ENCODE data around the gene APOBEC3F. TPM values are rescaled to one million over a fixed set of nuclear protein-coding genes. Genes with fewer than 3 reads are reported as not detected.
A peak's percentile ranks its signal among the peaks of the same experiment; 100 is the strongest.
"Not testable (repeated sequence)": the region's sequence is repeated elsewhere in the genome, so short reads cannot be mapped to it uniquely, and the experiment has no call there.

Gene APOBEC3F
- total and polyA plus RNA-seq, 5 donors from 2014 or later = 7.8 to 18.4 (median 10.8) TPM

GRCh38 chr22:39045136-39045535 is 4.5 kb downstream of the APOBEC3F start:
- not testable (repeated sequence) for H3K9me3 ChIP-seq (ENCODE audit: control insufficient read depth in 2 of 2, low read length in 2 of 2); H3K4me3 Mint-ChIP-seq; H3K36me3 ChIP-seq (ENCODE audit: control insufficient read depth, insufficient read depth, low read length); H3K27ac ChIP-seq (ENCODE audit: insufficient read depth, low read length, poor library complexity, severe bottlenecking); H3K27me3 ChIP-seq (ENCODE audit: control insufficient read depth, insufficient read depth, low read length); H3K27me3 Mint-ChIP-seq; ATAC-seq (ENCODE audit: low read depth in 2 of 2); H3K4me3 ChIP-seq (ENCODE audit: low read depth, low read length); H3K9me3 Mint-ChIP-seq; DNase-seq
- Mint-ChIP-seq H3K27ac (peak overlapping the region in 1 of 3 donors; percentile 71), H3K4me1 (peaks cover 0 to 37% (median 10%) of the 10 kb centered on the region in 4 donors), H3K36me3 (peaks cover 13% of the 10 kb centered on the region)
- peaks cover 13% of the 10 kb centered on the region for H3K4me1 ChIP-seq (ENCODE audit: control insufficient read depth, insufficient read depth, low read length, poor library complexity, severe bottlenecking)

DNA sequence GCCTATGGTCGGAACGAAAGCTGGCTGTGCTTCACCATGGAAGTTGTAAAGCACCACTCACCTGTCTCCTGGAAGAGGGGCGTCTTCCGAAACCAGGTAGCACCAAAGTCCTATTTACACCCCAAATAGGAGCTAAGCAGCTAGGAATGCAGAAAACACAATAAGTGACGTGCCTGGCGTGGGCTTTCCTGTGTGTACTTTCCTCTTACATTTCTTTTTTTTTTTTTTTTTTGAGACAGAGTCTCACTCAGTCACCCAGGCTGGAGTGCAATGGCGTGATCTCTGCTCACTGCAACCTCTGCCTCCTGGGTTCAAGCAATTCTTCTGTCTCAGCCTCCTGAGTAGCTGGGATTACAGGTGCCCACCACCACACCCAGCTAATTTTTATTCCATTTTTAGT is 8.8 kb downstream of the APOBEC3F start:
- not testable (repeated sequence) for H3K27ac ChIP-seq (ENCODE audit: insufficient read depth, low read length, poor library complexity, severe bottlenecking); H3K4me3 Mint-ChIP-seq; H3K27me3 Mint-ChIP-seq; H3K4me1 ChIP-seq (ENCODE audit: control insufficient read depth, insufficient read depth, low read length, poor library complexity, severe bottlenecking); H3K27me3 ChIP-seq (ENCODE audit: control insufficient read depth, insufficient read depth, low read length); H3K9me3 Mint-ChIP-seq; H3K36me3 ChIP-seq (ENCODE audit: control insufficient read depth, insufficient read depth, low read length); H3K4me3 ChIP-seq (ENCODE audit: low read depth, low read length); H3K36me3 Mint-ChIP-seq; H3K9me3 ChIP-seq (ENCODE audit: control insufficient read depth in 2 of 2, low read length in 2 of 2); ATAC-seq (ENCODE audit: low read depth in 2 of 2); H3K27ac Mint-ChIP-seq; DNase-seq
- peaks cover 0 to 15% (median 2%) of the 10 kb centered on the region in 4 donors for H3K4me1 Mint-ChIP-seq

DNA sequence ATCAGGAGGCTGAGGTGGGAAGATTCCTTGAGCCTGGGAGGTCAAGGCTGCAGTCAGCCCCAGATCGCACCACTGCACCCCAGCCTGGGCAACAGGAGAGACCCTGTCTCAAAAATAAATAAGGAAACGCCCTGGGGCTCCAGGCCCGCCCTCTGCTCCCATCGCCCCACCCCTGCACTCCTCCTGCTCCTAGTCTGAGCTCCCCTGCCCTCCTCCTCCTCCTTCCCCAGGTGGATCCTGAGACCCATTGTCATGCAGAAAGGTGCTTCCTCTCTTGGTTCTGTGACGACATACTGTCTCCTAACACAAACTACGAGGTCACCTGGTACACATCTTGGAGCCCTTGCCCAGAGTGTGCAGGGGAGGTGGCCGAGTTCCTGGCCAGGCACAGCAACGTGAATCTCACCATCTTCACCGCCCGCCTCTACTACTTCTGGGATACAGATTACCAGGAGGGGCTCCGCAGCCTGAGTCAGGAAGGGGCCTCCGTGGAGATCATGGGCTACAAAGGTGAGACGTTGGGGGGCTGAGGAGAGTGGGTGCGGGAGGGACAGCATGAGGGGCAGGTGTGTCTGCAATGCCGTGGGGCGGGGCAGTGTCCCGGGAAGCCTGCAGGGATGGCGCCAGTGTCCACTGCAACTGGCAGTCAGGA is 11.3 kb downstream of the APOBEC3F start:
- H3K9me3 Mint-ChIP-seq; H3K27me3 ChIP-seq (ENCODE audit: control insufficient read depth, insufficient read depth, low read length); H3K4me1 ChIP-seq (ENCODE audit: control insufficient read depth, insufficient read depth, low read length, poor library complexity, severe bottlenecking); H3K36me3 Mint-ChIP-seq; H3K4me3 Mint-ChIP-seq; H3K27me3 Mint-ChIP-seq; H3K4me3 ChIP-seq (ENCODE audit: low read depth, low read length); H3K27ac Mint-ChIP-seq; DNase-seq; ATAC-seq (ENCODE audit: low read depth in 2 of 2); H3K27ac ChIP-seq (ENCODE audit: insufficient read depth, low read length, poor library complexity, severe bottlenecking); H3K36me3 ChIP-seq (ENCODE audit: control insufficient read depth, insufficient read depth, low read length); H3K9me3 ChIP-seq (ENCODE audit: control insufficient read depth in 2 of 2, low read length in 2 of 2); H3K4me1 Mint-ChIP-seq: not testable (repeated sequence)

DNA sequence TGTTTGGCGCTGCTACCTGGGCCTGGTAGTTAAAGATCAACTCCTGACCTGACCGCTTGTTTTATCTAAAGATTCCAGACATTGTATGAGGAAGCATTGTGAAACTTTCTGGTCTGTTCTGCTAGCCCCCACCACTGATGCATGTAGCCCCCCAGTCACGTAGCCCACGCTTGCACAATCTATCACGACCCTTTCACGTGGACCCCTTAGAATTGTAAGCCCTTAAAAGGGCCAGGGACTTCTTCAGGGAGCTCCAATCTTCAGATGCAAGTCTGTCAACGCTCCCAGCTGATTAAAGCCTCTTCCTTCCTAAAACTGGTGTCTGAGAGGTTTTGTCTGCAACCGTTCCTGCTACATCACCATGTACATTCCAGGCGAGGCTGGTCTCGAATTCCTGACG is 15.0 kb downstream of the APOBEC3F start:
- ATAC-seq (ENCODE audit: low read depth in 2 of 2) (no peak), DNase-seq (no peak)
- Histone ChIP-seq H3K27ac (ENCODE audit: insufficient read depth, low read length, poor library complexity, severe bottlenecking) (no peak overlapping the region), H3K4me1 (ENCODE audit: control insufficient read depth, insufficient read depth, low read length, poor library complexity, severe bottlenecking) (no peaks in the 10 kb centered on the region), H3K27me3 (ENCODE audit: control insufficient read depth, insufficient read depth, low read length) (no peaks in the 10 kb centered on the region), H3K9me3 (ENCODE audit: control insufficient read depth in 2 of 2, low read length in 2 of 2) (no peaks in the 10 kb centered on the region), H3K4me3 (ENCODE audit: low read depth, low read length) (no peak overlapping the region), H3K36me3 (ENCODE audit: control insufficient read depth, insufficient read depth, low read length) (no peaks in the 10 kb centered on the region)
- no peak overlapping the region for H3K4me3 Mint-ChIP-seq
- peaks cover 0 to 5% (median 0%) of the 10 kb centered on the region in 4 donors for H3K4me1 Mint-ChIP-seq
- no peaks in the 10 kb centered on the region for H3K9me3 Mint-ChIP-seq
- H3K27me3 Mint-ChIP-seq = no peaks in the 10 kb centered on the region
- H3K27ac Mint-ChIP-seq = no peak overlapping the region
- no peaks in the 10 kb centered on the region for H3K36me3 Mint-ChIP-seq

DNA sequence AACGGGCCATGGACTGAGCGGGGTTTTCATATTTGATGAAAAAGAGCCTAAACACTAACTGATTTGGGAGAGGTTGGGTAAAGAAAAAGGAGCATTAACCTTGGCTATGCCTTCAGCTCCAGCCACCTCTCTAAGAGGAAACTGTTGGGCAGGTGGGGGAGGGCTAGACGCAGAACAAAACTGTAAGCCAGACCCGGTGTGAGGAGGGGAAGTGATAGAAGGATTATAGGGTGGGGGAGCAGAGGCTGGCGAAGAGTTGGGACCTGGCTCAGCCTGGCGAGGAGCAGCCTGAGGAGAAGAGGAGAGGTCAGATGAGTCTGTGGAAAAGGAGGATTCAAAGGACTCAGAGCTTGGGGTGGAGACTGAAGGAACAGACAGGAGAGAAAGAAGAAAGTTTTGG is 20.6 kb downstream of the APOBEC3F start:
- H3K27ac ChIP-seq (ENCODE audit: insufficient read depth, low read length, poor library complexity, severe bottlenecking); H3K36me3 Mint-ChIP-seq; H3K27me3 ChIP-seq (ENCODE audit: control insufficient read depth, insufficient read depth, low read length); H3K9me3 Mint-ChIP-seq; H3K4me1 ChIP-seq (ENCODE audit: control insufficient read depth, insufficient read depth, low read length, poor library complexity, severe bottlenecking); H3K27ac Mint-ChIP-seq; H3K4me3 ChIP-seq (ENCODE audit: low read depth, low read length); H3K36me3 ChIP-seq (ENCODE audit: control insufficient read depth, insufficient read depth, low read length); ATAC-seq (ENCODE audit: low read depth in 2 of 2); H3K27me3 Mint-ChIP-seq; DNase-seq; H3K4me1 Mint-ChIP-seq; H3K4me3 Mint-ChIP-seq; H3K9me3 ChIP-seq (ENCODE audit: control insufficient read depth in 2 of 2, low read length in 2 of 2): not testable (repeated sequence)

DNA sequence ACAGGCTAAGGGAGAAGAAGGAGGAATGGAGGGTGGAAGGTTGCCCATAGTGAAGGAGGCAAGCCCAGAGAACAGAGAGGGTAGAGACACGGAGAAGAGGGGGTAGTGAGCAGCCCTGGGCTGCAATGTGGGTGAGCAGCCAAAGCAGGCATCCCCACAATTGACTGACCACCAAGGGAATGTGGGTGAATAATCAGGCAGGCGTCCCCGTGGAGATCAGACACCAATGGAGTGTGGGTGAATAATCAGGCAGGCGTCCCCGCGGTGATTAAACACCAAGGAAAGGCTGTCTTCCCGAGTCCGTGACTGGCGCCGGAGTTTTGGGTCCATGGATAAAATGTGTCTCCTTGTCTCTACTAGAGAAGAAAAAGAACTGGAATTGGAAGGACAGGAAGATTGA is 21.3 kb downstream of the APOBEC3F start:
- not testable (repeated sequence) for H3K36me3 Mint-ChIP-seq; H3K4me1 Mint-ChIP-seq; DNase-seq; H3K27me3 Mint-ChIP-seq; H3K9me3 ChIP-seq (ENCODE audit: control insufficient read depth in 2 of 2, low read length in 2 of 2); H3K4me3 Mint-ChIP-seq; H3K27me3 ChIP-seq (ENCODE audit: control insufficient read depth, insufficient read depth, low read length); ATAC-seq (ENCODE audit: low read depth in 2 of 2); H3K9me3 Mint-ChIP-seq; H3K4me1 ChIP-seq (ENCODE audit: control insufficient read depth, insufficient read depth, low read length, poor library complexity, severe bottlenecking); H3K4me3 ChIP-seq (ENCODE audit: low read depth, low read length); H3K27ac Mint-ChIP-seq; H3K36me3 ChIP-seq (ENCODE audit: control insufficient read depth, insufficient read depth, low read length); H3K27ac ChIP-seq (ENCODE audit: insufficient read depth, low read length, poor library complexity, severe bottlenecking)

- H3K36me3 Mint-ChIP-seq; H3K9me3 Mint-ChIP-seq; H3K4me1 ChIP-seq (ENCODE audit: control insufficient read depth, insufficient read depth, low read length, poor library complexity, severe bottlenecking); ATAC-seq (ENCODE audit: low read depth in 2 of 2); H3K27ac Mint-ChIP-seq; H3K27ac ChIP-seq (ENCODE audit: insufficient read depth, low read length, poor library complexity, severe bottlenecking); H3K4me3 Mint-ChIP-seq; H3K4me3 ChIP-seq (ENCODE audit: low read depth, low read length); H3K27me3 ChIP-seq (ENCODE audit: control insufficient read depth, insufficient read depth, low read length); H3K9me3 ChIP-seq (ENCODE audit: control insufficient read depth in 2 of 2, low read length in 2 of 2); H3K4me1 Mint-ChIP-seq; H3K36me3 ChIP-seq (ENCODE audit: control insufficient read depth, insufficient read depth, low read length); DNase-seq; H3K27me3 Mint-ChIP-seq: not testable (repeated sequence)
Observed at GRCh38 chr22:39063904-39064303, 23.2 kb downstream of the APOBEC3F start.

DNA sequence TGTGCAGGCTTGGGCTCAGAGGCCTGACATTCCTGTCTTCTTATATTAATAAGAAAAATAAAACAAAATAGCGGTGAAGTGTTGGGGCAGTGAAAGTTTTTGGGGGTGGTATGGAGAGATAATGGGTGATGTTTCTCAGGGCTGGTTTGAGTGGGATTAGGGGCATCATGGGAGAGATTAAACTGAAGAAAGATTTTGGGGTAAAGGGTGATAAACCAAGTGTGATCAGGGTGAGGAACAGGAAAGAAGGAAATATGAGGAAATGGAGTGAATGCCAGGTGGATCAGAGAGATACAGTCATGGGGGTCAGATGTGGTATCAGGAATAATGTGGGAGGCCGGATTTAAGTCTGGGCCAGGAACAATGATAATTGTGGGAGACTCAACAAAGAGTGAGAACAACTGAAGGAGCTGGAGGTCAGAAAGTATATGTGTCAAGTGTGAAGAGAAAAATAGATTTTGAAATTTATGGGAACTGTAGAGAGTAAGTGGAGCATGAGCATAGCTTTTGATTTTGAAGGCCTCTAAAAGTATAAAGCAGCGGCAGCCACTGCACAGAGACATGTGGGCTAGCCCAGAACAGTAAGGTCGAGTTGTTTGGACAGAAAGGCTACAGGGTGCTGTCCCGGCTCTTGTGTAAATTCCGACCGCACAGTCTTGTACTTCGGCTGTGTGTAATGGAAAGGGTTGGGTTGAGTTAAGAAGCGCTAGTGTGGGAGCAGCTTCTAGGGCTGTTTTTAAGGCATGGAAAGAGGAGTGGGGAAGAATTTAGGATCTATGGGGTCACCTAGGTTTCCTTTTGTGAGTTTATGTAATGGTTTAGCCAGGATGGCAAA is 26.0 kb downstream of the APOBEC3F start:
- H3K27ac ChIP-seq (ENCODE audit: insufficient read depth, low read length, poor library complexity, severe bottlenecking); H3K4me3 Mint-ChIP-seq; ATAC-seq (ENCODE audit: low read depth in 2 of 2); H3K9me3 ChIP-seq (ENCODE audit: control insufficient read depth in 2 of 2, low read length in 2 of 2); H3K27me3 Mint-ChIP-seq; H3K4me1 ChIP-seq (ENCODE audit: control insufficient read depth, insufficient read depth, low read length, poor library complexity, severe bottlenecking); H3K4me1 Mint-ChIP-seq; H3K27ac Mint-ChIP-seq; H3K27me3 ChIP-seq (ENCODE audit: control insufficient read depth, insufficient read depth, low read length); H3K9me3 Mint-ChIP-seq; DNase-seq; H3K36me3 ChIP-seq (ENCODE audit: control insufficient read depth, insufficient read depth, low read length); H3K4me3 ChIP-seq (ENCODE audit: low read depth, low read length); H3K36me3 Mint-ChIP-seq: not testable (repeated sequence)
